ENCODE results near the gene EIF4E3. TPM values are rescaled to one million over a fixed set of nuclear protein-coding genes. Genes with fewer than 3 reads are reported as not detected.

EIF4E3 gene
- total RNA-seq, 3 donors from 2014 or later (not counting 1 experiment from before 2014, with no cell fraction given), result 44.9 to 52.2 (median 46.7) TPM

GRCh38 chr3:71705681-71706080, 19.5 kb downstream of the EIF4E3 start:
- peaks cover 43% of the 10 kb centered on the region for H3K4me1 ChIP-seq (ENCODE audit: control insufficient read depth, insufficient read depth, low read length)

GRCh38 chr3:71704915-71705314, 20.3 kb downstream of the EIF4E3 start:
- no peaks in the 10 kb centered on the region for H3K9me3 Mint-ChIP-seq
- no peaks in the 10 kb centered on the region for H3K36me3 Mint-ChIP-seq
- no peak for TF ChIP-seq CTCF (IDR thresholded peaks at IDR 0.05)
- intact Hi-C loops (cut with micrococcal nuclease), result loop anchor here (10.0 kb wide), 1 partner anchor 1140 kb away; the partner anchor contains the start of gene SHQ1
- H3K4me1 ChIP-seq (ENCODE audit: control insufficient read depth, insufficient read depth, low read length), result peaks cover 38% of the 10 kb centered on the region
- peak overlapping the region; percentile 11 to 93 for H3K27ac Mint-ChIP-seq
- H3K27ac ChIP-seq (ENCODE audit: low read length), result no peak overlapping the region
- no peak overlapping the region for H3K4me3 Mint-ChIP-seq
- no peak overlapping the region for H3K4me3 ChIP-seq (ENCODE audit: low read length)
- no peaks in the 10 kb centered on the region for H3K9me3 ChIP-seq (ENCODE audit: control insufficient read depth, insufficient read depth, low read length)
- peaks cover 5% of the 10 kb centered on the region for H3K36me3 ChIP-seq (ENCODE audit: control insufficient read depth, insufficient read depth, low read length)
- ATAC-seq (no peak), DNase-seq (no peak)
- H3K27me3 ChIP-seq (ENCODE audit: control insufficient read depth, insufficient read depth, low read length), result no peaks in the 10 kb centered on the region
- peaks cover 77 to 86% of the 10 kb centered on the region in 2 donors for H3K4me1 Mint-ChIP-seq
- no peaks in the 10 kb centered on the region for H3K27me3 Mint-ChIP-seq (ENCODE audit: low read depth in 2 of 2)

More at GRCh38 chr3:71705681-71706080, 19.5 kb downstream of the EIF4E3 start:
- Histone ChIP-seq H3K9me3 (ENCODE audit: control insufficient read depth, insufficient read depth, low read length) (no peaks in the 10 kb centered on the region), H3K36me3 (ENCODE audit: control insufficient read depth, insufficient read depth, low read length) (peaks cover 7% of the 10 kb centered on the region), H3K4me3 (ENCODE audit: low read length) (no peak overlapping the region), H3K27me3 (ENCODE audit: control insufficient read depth, insufficient read depth, low read length) (no peaks in the 10 kb centered on the region), H3K27ac (ENCODE audit: low read length) (no peak overlapping the region)
- no peaks in the 10 kb centered on the region for H3K36me3 Mint-ChIP-seq
- DNase-seq (no peak), ATAC-seq (no peak)
- no peaks in the 10 kb centered on the region for H3K9me3 Mint-ChIP-seq
- H3K4me3 Mint-ChIP-seq, result no peak overlapping the region
- no peaks in the 10 kb centered on the region for H3K27me3 Mint-ChIP-seq (ENCODE audit: low read depth in 2 of 2)
- no peak for TF ChIP-seq CTCF (IDR thresholded peaks at IDR 0.05)
- peaks cover 82 to 88% of the 10 kb centered on the region in 2 donors for H3K4me1 Mint-ChIP-seq
- H3K27ac Mint-ChIP-seq, result peak overlapping the region; percentile 11 to 93
- intact Hi-C loops (cut with micrococcal nuclease), result loop anchor here (10.0 kb wide), 1 partner anchor 1139 kb away; the partner anchor contains the start of gene SHQ1
- 86% methylated on average over 5 of the region's 5 CpGs for WGBS (ENCODE audit: insufficient coverage)

- no peaks in the 10 kb centered on the region for H3K9me3 ChIP-seq (ENCODE audit: control insufficient read depth, insufficient read depth, low read length)
- DNase-seq, result no peak
- H3K36me3 ChIP-seq (ENCODE audit: control insufficient read depth, insufficient read depth, low read length), result no peaks in the 10 kb centered on the region
- intact Hi-C loops (cut with micrococcal nuclease), result loop anchor here (10.0 kb wide), 1 partner anchor 1141 kb away; the partner anchor contains the start of gene SHQ1
- Mint-ChIP-seq H3K4me3 (no peak overlapping the region), H3K27ac (peak overlapping the region; percentile 93 to 95), H3K36me3 (no peaks in the 10 kb centered on the region), H3K4me1 (peaks cover 68 to 75% of the 10 kb centered on the region in 2 donors), H3K27me3 (ENCODE audit: low read depth in 2 of 2) (no peaks in the 10 kb centered on the region), H3K9me3 (no peaks in the 10 kb centered on the region)
- TF ChIP-seq CTCF (IDR thresholded peaks at IDR 0.05), result no peak
- no peak for ATAC-seq
- 58% methylated on average over 2 of the region's 2 CpGs for WGBS (ENCODE audit: insufficient coverage)
- H3K4me3 ChIP-seq (ENCODE audit: low read length), result no peak overlapping the region
- no peaks in the 10 kb centered on the region for H3K27me3 ChIP-seq (ENCODE audit: control insufficient read depth, insufficient read depth, low read length)
- peaks cover 28% of the 10 kb centered on the region for H3K4me1 ChIP-seq (ENCODE audit: control insufficient read depth, insufficient read depth, low read length)
- no peak overlapping the region for H3K27ac ChIP-seq (ENCODE audit: low read length)
Measured at GRCh38 chr3:71703797-71704196, 21.4 kb downstream of the EIF4E3 start.

Measured in natural killer cell (primary cell).